ENCODE data around the gene CNTNAP4.

CNTNAP4 gene

GRCh38 chr16:76276745-76277438 is at the start of gene CNTNAP4:
CNTNAP4 (plus strand) TSS chr16:76277401; CDS start chr16:76277663, 262 bp downstream.
- DNase-seq: no peak

- DNase-seq: no peak
Observed at GRCh38 chr16:76228546-76229146, 48.6 kb upstream of the CNTNAP4 start.

GRCh38 chr16:76232704-76233103 is 44.5 kb upstream of the CNTNAP4 start:
- no peak for DNase-seq

GRCh38 chr16:76235025-76235424 is 42.2 kb upstream of the CNTNAP4 start:
- no peak for DNase-seq

DNA sequence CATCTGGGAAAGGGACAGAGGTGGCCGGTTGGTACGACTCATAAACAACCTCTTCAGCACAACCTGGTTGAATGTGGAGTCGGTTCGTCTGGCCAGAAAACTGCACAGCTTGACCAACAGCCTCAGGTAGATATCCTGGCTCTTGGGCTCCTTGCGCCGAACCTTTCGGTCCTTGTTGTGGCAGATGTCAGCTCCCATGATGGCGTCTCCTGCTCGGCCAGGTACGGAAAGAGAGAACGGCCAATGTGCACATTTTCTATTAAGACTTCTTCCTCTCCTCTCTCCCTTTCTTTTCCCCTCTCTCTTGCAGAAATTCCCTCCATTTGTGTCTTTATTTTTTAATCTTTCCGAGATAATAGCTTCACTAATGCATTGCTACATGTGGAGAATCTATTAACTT is 41.8 kb upstream of the CNTNAP4 start:
- no peak for DNase-seq

DNA sequence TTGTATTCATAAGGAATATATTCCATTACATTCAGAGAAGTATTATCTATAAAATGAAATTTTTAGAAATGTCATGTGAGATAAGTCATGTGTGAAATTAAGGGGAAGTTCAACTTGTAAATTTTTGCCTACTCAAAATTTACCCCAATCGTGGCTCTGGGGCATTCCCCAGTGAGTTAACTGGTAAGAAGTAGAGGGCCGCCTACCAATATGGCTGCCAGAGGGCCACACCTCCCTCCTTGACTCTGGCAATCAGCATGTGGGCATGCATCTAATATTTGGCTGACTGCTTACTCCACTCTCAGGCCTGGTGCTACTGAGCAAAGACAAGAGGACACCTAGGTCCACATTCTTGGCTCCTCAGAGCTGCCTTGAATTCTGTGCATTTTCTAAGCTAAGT is 39.7 kb upstream of the CNTNAP4 start:
- DNase-seq: no peak

GRCh38 chr16:76241755-76242154 is 35.4 kb upstream of the CNTNAP4 start:
- no peak for DNase-seq

GRCh38 chr16:76243620-76244019 is 33.6 kb upstream of the CNTNAP4 start:
- no peak for DNase-seq

GRCh38 chr16:76246587-76246986 is 30.6 kb upstream of the CNTNAP4 start:
- DNase-seq: no peak

DNA sequence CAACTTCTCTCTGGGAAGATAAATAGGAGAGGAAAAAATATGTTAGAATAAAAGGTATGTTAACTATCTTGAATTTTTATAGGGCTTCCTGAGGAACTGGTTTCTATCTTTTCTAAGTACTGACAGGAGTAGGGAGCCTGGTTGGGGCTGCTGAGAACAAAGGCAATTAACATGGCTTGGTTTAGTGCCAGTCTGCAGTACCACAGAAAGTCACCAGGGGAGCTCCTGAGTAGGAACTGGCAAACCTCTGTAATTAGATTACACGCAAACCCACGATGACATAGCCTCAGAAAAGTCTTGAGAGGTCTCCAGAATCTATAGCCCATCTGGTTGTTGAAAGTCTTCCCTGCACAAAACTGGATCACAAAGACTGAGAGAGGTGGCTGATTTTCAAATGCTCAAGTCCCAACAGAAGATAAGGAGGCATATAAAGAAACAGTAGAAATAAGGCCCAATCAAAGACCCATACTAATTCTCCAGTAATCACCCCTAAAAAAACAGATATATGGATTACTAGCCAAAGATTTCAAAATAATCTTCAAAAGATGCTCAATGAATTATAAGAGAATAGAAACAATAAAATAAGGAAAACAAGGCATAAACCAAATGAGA is 11.7 kb upstream of the CNTNAP4 start:
- peak; percentile 31 to 40 for DNase-seq

DNA sequence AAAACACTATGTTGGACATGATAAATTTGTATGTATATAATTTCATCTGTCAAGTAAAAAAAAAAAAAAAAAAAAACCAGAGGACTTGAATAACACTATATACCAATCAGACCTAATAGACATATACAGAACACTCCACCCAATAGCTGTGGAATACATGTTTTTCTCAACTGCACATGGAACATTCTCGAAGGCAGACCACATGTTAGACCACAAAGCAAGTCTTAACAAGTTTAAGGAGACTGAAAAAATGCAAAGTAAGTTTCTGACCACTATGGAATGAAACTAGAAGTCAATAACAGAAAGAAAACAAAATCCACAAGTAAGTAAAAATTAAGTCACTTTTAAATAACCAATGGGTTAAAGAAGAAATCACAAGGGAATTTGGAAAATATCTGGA is 8.4 kb upstream of the CNTNAP4 start:
- no peak for DNase-seq

DNA sequence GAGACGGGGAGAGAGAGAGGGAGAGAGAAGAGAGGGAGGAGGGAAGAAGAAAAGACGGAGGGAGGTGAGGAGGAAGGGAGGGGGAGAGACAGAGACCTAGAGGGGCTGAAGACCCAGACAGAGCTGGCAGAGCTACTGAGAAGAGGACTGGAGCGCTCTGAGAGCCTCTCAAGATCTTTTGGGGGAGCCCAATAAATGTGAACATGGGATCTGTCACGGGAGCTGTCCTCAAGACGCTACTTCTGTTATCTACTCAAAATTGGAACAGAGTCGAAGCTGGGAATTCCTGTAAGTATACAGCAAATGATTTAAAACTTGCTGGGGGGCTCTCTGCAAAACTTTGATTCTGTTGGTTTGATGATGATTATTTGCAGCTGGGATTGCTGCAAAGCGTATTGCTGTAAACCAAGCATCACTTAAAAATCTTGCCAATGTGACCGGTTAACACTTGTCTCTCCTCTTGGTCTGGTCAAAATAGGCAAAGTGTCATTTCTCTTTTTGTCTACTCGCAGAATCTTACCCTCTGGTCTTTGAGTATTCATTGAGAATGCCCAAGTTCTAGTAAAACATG is 344 bp downstream of the CNTNAP4 start:
- no peak for DNase-seq

- DNase-seq: no peak
Observed at GRCh38 chr16:76278086-76278485, 885 bp downstream of the CNTNAP4 start.

- no peak for DNase-seq
Observed at GRCh38 chr16:76278980-76279379, 1.8 kb downstream of the CNTNAP4 start.

DNA sequence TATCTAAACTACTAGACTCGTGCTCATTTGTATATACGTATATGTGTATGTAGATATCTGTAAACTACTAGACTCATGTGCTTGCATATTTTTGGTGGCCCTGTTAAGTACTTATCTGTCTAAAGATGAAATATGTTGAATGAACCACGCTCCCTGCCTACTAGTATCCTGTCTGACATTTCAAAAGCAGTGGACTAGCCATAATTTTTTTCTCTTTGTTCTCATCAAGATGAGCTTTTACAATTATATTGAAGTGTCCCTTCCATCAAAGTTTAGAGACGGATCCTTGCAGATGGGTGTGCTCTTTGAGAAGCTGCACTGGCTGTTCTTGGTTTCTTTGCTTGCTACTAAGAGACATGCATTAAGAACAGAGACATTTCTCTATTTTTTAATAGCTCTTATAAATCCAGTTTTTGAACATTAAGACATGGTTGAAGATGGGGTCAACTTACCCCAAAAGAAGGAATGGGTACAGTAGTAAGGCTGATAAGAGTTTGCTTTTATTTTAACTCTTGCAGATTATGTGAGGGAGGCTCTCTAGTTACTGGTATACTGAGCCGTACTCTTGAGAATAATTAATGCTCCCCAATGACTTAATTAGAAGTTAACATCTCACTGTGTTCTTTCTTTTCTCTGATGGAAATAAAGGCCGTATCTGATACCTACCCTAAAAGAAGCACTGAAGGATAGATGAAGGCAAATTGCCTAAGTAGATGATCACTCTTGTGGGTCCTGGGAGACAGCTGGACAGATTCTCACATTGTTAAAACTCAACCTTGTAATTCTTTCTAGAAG is 3.4 kb downstream of the CNTNAP4 start:
- no peak for DNase-seq

DNA sequence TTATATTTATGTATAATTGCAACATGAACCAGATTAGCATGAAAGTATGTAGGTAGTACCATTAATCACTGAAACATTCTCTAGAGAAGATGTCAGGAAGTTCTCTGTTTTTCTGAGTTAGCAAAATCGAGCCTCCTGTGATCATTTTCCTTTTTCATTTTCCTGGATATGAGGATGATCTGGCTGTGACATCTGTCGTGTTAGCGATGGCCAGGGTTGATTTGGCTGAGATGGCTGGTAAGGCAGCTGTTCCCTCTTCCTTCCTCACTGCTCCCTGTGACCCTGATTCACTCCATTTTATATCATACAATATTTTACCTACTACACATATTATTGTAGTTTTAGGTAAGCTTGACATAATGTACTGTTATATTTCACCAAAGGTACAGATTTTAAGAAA is 10.3 kb downstream of the CNTNAP4 start:
- no peak for DNase-seq

GRCh38 chr16:76292218-76292617 is 15.0 kb downstream of the CNTNAP4 start:
- no peak for DNase-seq

- no peak for DNase-seq
Observed at GRCh38 chr16:76293980-76294379, 16.8 kb downstream of the CNTNAP4 start.

DNA sequence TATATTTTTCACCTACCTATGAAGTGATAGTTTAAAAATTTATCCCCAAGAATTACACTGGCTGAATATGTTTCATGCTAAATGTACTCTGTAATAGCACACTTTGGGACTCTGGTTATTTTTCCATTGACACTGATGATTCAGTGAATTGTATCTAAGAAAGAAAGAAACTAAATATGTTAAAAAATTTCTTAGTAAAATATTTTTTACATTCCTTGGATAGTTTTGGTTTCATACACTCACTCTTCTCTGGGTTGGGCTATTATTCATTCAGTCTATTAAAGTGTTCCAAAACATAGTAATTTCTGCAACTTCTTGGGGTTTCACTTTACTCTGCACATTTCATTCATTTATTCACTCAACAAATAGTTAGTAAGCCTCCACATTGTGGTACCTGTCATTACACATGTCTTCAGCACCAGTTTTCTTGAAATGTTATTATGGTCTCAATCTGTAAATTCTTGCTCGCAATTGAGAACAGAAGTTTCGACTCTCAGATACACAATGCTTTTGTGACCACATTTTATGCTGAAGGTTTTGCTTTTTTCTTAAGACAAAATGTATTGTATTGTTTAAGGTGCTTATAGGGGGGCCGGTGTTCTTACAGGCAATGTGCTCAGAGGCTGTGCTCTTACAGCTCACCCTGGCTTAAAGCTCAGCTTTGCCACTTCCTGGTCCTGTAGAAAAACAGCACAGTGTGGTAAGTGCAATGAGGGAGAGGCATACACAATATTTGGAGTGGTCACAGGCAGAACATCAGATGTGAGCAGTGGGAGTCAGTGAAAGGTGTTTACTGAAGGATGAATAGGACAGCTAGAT is 17.4 kb downstream of the CNTNAP4 start:
- no peak for DNase-seq

GRCh38 chr16:76297941-76298340 is 20.7 kb downstream of the CNTNAP4 start:
- no peak for DNase-seq

DNA sequence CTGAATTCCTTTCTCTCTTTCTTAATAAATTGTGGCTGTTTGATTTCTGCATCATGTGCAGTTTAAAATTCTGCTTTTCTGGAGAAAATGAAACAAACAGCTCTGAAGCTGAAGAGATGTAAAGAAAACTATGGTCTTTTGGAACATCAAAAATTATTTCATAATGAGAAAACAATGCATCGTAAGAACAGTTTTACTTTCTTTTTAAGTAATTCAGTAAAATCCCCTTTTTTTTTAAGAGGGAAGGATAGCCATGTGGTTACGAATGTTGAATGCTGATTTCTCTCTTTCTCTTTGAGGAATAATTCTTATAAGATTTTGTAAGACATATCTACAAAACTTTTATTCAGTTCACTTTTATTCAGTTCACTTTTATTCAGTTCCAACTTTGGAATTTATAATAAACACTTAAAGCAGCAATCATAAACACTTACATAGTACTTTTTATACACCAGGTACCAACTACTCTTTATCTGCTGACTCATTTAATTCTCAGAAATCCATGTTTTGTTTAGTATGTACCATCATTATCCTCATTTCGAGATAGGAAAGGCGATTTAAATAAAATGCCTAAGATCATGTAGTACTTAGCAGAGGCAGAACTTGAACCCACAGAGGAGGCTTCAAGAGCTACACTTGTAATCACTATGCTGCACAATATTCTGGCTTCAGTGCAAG is 26.6 kb downstream of the CNTNAP4 start:
- no peak for DNase-seq
